SK-N-SH (cell line): ENCODE measurements around the gene MKS1. TPM values are rescaled to one million over a fixed set of nuclear protein-coding genes. Genes with fewer than 3 reads are reported as not detected.

Source experiments
- CTCF ChIA-PET: fragments of 300-600, 350-600 bp; formaldehyde crosslinking; extraction: SDS; loops from one replicate; lab custom pipeline; 2021; lab: Yijun Ruan, JAX
- POLR2A ChIA-PET: fragments of 350-600 bp; sonication (Branson Sonifier 250); formaldehyde crosslinking; extraction: SDS; loops from one replicate; lab custom pipeline; 2020; ENCODE audit warnings: antibody characterized with exemption, inconsistent platforms; lab: Yijun Ruan, JAX
- DNase-seq: peaks from one replicate; pipeline ENCODE4 v3.0.0; 2012
- H2AFZ ChIP-seq: fragments of 200-600 bp; sonication (generic); 2 replicates; pipeline ENCODE4 v1.8.1; 2016; ENCODE audit warnings: antibody characterized with exemption, mild to moderate bottlenecking, low read depth
- H3F3A ChIP-seq: fragments of 200-600 bp; sonication (generic); replicated peaks from 2 replicates; pipeline ENCODE3; 2016; ENCODE audit warnings: antibody characterized with exemption, mild to moderate bottlenecking; ENCODE audit not compliant: insufficient read depth
- H3K27ac ChIP-seq, 2 experiments: fragments of 200-500 bp in 1 of 2; fragments of 200-600 bp in 1 of 2; sonication (Bioruptor generic) in 1 of 2; sonication (generic), shearing (Covaris generic) in 1 of 2; 2 replicates each; pipeline versions ENCODE4 v1.5.1 to v1.6.1; 2014 to 2016; ENCODE audit warnings: low read depth in 2 of 2, inconsistent platforms in 1 of 2, low read length in 1 of 2, mild to moderate bottlenecking in 1 of 2, mixed read lengths in 1 of 2
- H3K27me3 ChIP-seq: fragments of 200-600 bp; sonication (generic), shearing (Covaris generic); 2 replicates; pipeline ENCODE4 v1.6.1; 2016; ENCODE audit warnings: mixed run types; ENCODE audit not compliant: insufficient read depth
- H3K36me3 ChIP-seq, 2 experiments: fragments of 200-500 bp in 1 of 2; fragments of 200-600 bp in 1 of 2; sonication (Bioruptor generic) in 1 of 2; sonication (generic) in 1 of 2; replicated peaks in 1 of 2; 2 replicates each; pipeline versions ENCODE3 to v1.5.1; 2014 to 2016; ENCODE audit warnings: low read length in 1 of 2, mild to moderate bottlenecking in 1 of 2; ENCODE audit not compliant: insufficient read depth in 2 of 2, control insufficient read depth in 1 of 2
- H3K4me1 ChIP-seq, 2 experiments: fragments of 200-500 bp in 1 of 2; fragments of 200-600 bp in 1 of 2; sonication (Bioruptor generic) in 1 of 2; sonication (generic), shearing (Covaris generic) in 1 of 2; 2 replicates each; pipeline versions ENCODE4 v1.5.1 to v1.6.1; 2014 to 2016; ENCODE audit warnings: low read depth in 1 of 2, low read length in 1 of 2, mixed run types in 1 of 2; ENCODE audit not compliant: insufficient read depth in 2 of 2, control insufficient read depth in 1 of 2
- H3K4me2 ChIP-seq: fragments of 200-600 bp; sonication (generic), shearing (Covaris generic); 2 replicates; pipeline ENCODE4 v1.6.1; 2017; ENCODE audit warnings: mixed run types
- H3K4me3 ChIP-seq, 2 experiments: fragments of 200-500 bp in 1 of 2; fragments of 200-600 bp in 1 of 2; sonication (Bioruptor generic) in 1 of 2; sonication (generic), shearing (Covaris generic) in 1 of 2; 2 replicates each; pipeline versions ENCODE4 v1.5.1 to v1.8.1; 2014 to 2016; ENCODE audit warnings: low read depth in 2 of 2, inconsistent platforms in 1 of 2, low read length in 1 of 2, mild to moderate bottlenecking in 1 of 2, mixed read lengths in 1 of 2, moderate library complexity in 1 of 2
- H3K79me2 ChIP-seq: fragments of 200-600 bp; sonication (generic); 2 replicates; pipeline ENCODE4 v1.8.1; 2017; ENCODE audit warnings: mild to moderate bottlenecking; ENCODE audit not compliant: insufficient read depth
- H3K9ac ChIP-seq: fragments of 200-600 bp; sonication (generic); 2 replicates; pipeline ENCODE4 v1.6.1; 2017; ENCODE audit warnings: mixed run types
- H3K9me2 ChIP-seq: fragments of 200-600 bp; sonication (generic); 2 replicates; pipeline ENCODE4 v1.6.1; 2017; ENCODE audit warnings: mixed run types
- H3K9me3 ChIP-seq: fragments of 200-600 bp; sonication (generic); 2 replicates; pipeline ENCODE4 v1.6.1; 2017; ENCODE audit warnings: mixed run types, mild to moderate bottlenecking, moderate library complexity
- H4K20me1 ChIP-seq: fragments of 200-600 bp; sonication (generic); 2 replicates; pipeline ENCODE4 v1.6.1; 2017; ENCODE audit warnings: mild to moderate bottlenecking, mixed run types; ENCODE audit not compliant: insufficient read depth
- EZH2phosphoT487 ChIP-seq: fragments of 200-600 bp; sonication (generic); IDR thresholded peaks from 2 replicates; pipeline ENCODE4 v1.6.1; 2017; ENCODE audit warnings: low read depth, mixed run types, mild to moderate bottlenecking, antibody characterized with exemption, moderate library complexity, borderline replicate concordance
- FOXJ3 ChIP-seq: sonication (generic); formaldehyde crosslinking; IDR thresholded peaks from 2 replicates; pipeline ENCODE4 v1.5.1; 2020; ENCODE audit warnings: mild to moderate bottlenecking, missing genetic modification reagents
- JUND ChIP-seq: IDR thresholded peaks from 2 replicates; pipeline ENCODE4 v1.4.0; 2012
- MEF2A ChIP-seq: IDR thresholded peaks from 2 replicates; pipeline ENCODE4 v1.4.0; 2012; ENCODE audit warnings: low read depth, borderline replicate concordance
- NRF1 ChIP-seq: IDR thresholded peaks from 2 replicates; pipeline ENCODE4 v1.6.1; 2012; ENCODE audit warnings: low read depth, mild to moderate bottlenecking, low read length
- RXRA ChIP-seq: IDR thresholded peaks from 2 replicates; pipeline ENCODE4 v1.4.0; 2012; ENCODE audit warnings: low read depth, mild to moderate bottlenecking, borderline replicate concordance
- SIN3A ChIP-seq: IDR thresholded peaks from 2 replicates; pipeline ENCODE4 v1.6.1; 2012; ENCODE audit warnings: low read depth, mild to moderate bottlenecking, low read length, moderate library complexity, borderline replicate concordance
- TCF12 ChIP-seq: IDR thresholded peaks from 2 replicates; pipeline ENCODE4 v1.4.0; 2012
- YY1 ChIP-seq: IDR thresholded peaks from 2 replicates; pipeline ENCODE4 v1.4.0; 2012; ENCODE audit warnings: low read depth, mild to moderate bottlenecking
- WGBS: methylation state at CpG from one replicate; pipeline ENCODE4 v1.1.6; 2017; ENCODE audit warnings: low lambda C conversion rate; 5-methylcytosine and 5-hydroxymethylcytosine counted together
- polyA plus RNA-seq, 3 experiments: library from polyadenylated mRNA; depleted of rRNA; stranded (reverse); fragments of >200 nt; gene quantifications; 2 replicates each; pipeline ENCODE4 v1.2.3, GENCODE V29; 2012
- TF ChIP-seq, protein P1 (sequence below): fragments of 150-350 bp; IDR thresholded peaks from 2 replicates; pipeline ENCODE4 v1.6.1; 2016; ENCODE audit warnings: mild to moderate bottlenecking, low read depth, low read length
- TF ChIP-seq, protein P2 (sequence below): fragments of 150-350 bp; IDR thresholded peaks from 2 replicates; pipeline ENCODE4 v1.6.1; 2017; ENCODE audit warnings: antibody characterized with exemption, low read length, low read depth, borderline replicate concordance
- TF ChIP-seq, protein P3 (sequence below): IDR thresholded peaks from 2 replicates; pipeline ENCODE4 v1.4.0; 2012; ENCODE audit warnings: low read depth, borderline replicate concordance
- TF ChIP-seq, protein P4 (sequence below): IDR thresholded peaks from 2 replicates; pipeline ENCODE4 v1.4.0; 2012; ENCODE audit warnings: low read depth
- TF ChIP-seq, protein P5 (sequence below): IDR thresholded peaks from 2 replicates; pipeline ENCODE4 v1.4.0; 2012; ENCODE audit warnings: low read depth, borderline replicate concordance

Gene MKS1
- polyA plus RNA-seq, 1 of the 3 experiments (the other 2 are of a cell fraction): 28.5 TPM

DNA sequence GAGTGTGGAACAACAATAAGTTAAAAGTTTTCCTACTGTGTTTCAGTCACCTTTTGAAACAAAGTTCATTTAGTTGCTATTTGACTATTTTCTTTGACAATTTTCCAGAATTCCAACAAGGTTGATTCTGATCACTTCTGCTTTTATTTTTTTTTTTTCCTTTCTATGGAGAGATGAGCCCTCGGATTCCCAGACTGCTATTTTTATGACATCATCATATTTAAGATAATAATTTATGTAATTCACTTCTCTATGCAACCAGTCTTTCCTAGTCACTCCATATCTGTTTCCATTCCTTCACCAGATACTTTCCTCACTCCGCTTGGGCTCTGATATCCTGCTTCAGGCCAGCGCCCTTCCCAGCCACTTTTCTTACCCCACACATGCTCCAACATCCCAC lies 44.2 kb downstream of the MKS1 start:
- Histone ChIP-seq H3K27me3 (peaks cover 5% of the 10 kb centered on the region; the same call in 1 of the 2 replicates), H3K36me3 (no peaks in the 10 kb centered on the region), H3K4me2 (no peak overlapping the region), H3K4me1 (peaks cover 0 to 2% of the 10 kb centered on the region in 2 experiments; a peak in 1 of 4 replicates), H3K9me3 (no peaks in the 10 kb centered on the region), H3K79me2 (no peaks in the 10 kb centered on the region), H3K9ac (no peak overlapping the region), H2AFZ (no peak overlapping the region), H3K9me2 (no peaks in the 10 kb centered on the region), H3K4me3 (no peak overlapping the region), H4K20me1 (no peaks in the 10 kb centered on the region), H3K27ac (no peak overlapping the region), H3F3A (no peaks in the 10 kb centered on the region)
- TF ChIP-seq FOXJ3 (CRISPR knock-in tag): no peak
- no peak for TF ChIP-seq TCF12
- TF ChIP-seq NRF1: no peak
- TF ChIP-seq, protein P1, sequence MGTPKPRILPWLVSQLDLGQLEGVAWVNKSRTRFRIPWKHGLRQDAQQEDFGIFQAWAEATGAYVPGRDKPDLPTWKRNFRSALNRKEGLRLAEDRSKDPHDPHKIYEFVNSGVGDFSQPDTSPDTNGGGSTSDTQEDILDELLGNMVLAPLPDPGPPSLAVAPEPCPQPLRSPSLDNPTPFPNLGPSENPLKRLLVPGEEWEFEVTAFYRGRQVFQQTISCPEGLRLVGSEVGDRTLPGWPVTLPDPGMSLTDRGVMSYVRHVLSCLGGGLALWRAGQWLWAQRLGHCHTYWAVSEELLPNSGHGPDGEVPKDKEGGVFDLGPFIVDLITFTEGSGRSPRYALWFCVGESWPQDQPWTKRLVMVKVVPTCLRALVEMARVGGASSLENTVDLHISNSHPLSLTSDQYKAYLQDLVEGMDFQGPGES: no peak
- no peak for TF ChIP-seq MEF2A
- TF ChIP-seq YY1: no peak
- TF ChIP-seq, protein P2, sequence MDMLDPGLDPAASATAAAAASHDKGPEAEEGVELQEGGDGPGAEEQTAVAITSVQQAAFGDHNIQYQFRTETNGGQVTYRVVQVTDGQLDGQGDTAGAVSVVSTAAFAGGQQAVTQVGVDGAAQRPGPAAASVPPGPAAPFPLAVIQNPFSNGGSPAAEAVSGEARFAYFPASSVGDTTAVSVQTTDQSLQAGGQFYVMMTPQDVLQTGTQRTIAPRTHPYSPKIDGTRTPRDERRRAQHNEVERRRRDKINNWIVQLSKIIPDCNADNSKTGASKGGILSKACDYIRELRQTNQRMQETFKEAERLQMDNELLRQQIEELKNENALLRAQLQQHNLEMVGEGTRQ: no peak
- TF ChIP-seq, protein P3, sequence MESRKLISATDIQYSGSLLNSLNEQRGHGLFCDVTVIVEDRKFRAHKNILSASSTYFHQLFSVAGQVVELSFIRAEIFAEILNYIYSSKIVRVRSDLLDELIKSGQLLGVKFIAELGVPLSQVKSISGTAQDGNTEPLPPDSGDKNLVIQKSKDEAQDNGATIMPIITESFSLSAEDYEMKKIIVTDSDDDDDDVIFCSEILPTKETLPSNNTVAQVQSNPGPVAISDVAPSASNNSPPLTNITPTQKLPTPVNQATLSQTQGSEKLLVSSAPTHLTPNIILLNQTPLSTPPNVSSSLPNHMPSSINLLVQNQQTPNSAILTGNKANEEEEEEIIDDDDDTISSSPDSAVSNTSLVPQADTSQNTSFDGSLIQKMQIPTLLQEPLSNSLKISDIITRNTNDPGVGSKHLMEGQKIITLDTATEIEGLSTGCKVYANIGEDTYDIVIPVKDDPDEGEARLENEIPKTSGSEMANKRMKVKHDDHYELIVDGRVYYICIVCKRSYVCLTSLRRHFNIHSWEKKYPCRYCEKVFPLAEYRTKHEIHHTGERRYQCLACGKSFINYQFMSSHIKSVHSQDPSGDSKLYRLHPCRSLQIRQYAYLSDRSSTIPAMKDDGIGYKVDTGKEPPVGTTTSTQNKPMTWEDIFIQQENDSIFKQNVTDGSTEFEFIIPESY: no peak
- no peak for TF ChIP-seq SIN3A
- TF ChIP-seq, protein P4, sequence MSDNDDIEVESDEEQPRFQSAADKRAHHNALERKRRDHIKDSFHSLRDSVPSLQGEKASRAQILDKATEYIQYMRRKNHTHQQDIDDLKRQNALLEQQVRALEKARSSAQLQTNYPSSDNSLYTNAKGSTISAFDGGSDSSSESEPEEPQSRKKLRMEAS: no peak
- no peak for TF ChIP-seq EZH2phosphoT487
- TF ChIP-seq JUND: no peak
- TF ChIP-seq, protein P5, sequence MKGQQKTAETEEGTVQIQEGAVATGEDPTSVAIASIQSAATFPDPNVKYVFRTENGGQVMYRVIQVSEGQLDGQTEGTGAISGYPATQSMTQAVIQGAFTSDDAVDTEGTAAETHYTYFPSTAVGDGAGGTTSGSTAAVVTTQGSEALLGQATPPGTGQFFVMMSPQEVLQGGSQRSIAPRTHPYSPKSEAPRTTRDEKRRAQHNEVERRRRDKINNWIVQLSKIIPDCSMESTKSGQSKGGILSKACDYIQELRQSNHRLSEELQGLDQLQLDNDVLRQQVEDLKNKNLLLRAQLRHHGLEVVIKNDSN: no peak
- no peak for TF ChIP-seq RXRA
- 7% methylated on average over 3 of the region's 3 CpGs for WGBS
- POLR2A ChIA-PET: no interaction called here
- CTCF ChIA-PET: interaction anchor here (1.1 to 1.3 kb wide), 2 partner anchors 10 to 62 kb away, joined by 3 to 4 read pairs; no protein-coding TSS in a partner anchor
- no peak for DNase-seq
